GM12873 (cell line): ENCODE data around the gene CXCR5.

Source experiments
- TF ChIP-seq, protein P1 (sequence below): IDR thresholded peaks from 2 replicates; pipeline ENCODE4 v1.5.1; 2012; ENCODE audit warnings: low read depth, mild to moderate bottlenecking, moderate library complexity, low read length, control low read depth; ENCODE audit not compliant: insufficient read depth; ENCODE audit errors: missing control alignments

CXCR5 gene

DNA sequence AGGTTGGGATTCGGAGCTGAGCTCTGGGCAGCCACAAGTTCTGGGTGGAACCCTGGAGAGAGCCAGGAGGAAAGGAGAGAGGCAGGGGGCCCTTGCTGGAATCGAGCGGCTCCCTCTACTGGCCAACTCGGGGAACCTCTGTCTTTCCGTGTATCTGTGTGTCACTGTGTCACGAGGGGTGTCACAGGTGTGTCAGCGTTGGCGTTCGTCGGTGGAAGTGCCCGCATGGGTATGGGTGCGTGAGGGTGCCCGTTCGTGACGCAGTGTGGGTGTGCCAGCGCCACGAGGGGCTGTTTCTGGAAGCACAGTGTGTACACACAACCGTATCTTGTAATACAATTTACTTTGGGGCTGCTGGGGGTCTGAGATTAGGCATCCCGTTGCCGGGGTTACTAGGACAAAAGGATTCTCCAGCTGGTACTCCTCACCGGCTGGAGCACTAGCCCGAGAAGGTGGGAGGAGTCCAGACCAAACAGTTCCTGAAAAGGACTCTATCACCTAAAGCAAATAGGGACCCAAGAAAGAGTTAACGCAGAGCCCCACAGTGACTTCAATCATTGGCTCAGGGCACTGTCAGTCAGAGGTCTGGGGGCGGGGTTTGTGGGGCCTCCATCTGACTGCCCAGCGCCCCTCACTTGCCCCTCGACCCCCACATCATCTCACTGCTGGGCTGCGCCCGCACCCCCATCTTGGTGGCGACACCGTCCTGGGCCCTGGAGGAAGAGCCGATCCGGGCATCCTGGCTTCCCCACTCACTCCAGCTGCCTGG, 44.6 kb downstream of the CXCR5 start:
- TF ChIP-seq, protein P1, sequence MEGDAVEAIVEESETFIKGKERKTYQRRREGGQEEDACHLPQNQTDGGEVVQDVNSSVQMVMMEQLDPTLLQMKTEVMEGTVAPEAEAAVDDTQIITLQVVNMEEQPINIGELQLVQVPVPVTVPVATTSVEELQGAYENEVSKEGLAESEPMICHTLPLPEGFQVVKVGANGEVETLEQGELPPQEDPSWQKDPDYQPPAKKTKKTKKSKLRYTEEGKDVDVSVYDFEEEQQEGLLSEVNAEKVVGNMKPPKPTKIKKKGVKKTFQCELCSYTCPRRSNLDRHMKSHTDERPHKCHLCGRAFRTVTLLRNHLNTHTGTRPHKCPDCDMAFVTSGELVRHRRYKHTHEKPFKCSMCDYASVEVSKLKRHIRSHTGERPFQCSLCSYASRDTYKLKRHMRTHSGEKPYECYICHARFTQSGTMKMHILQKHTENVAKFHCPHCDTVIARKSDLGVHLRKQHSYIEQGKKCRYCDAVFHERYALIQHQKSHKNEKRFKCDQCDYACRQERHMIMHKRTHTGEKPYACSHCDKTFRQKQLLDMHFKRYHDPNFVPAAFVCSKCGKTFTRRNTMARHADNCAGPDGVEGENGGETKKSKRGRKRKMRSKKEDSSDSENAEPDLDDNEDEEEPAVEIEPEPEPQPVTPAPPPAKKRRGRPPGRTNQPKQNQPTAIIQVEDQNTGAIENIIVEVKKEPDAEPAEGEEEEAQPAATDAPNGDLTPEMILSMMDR: peak; percentile 99

DNA sequence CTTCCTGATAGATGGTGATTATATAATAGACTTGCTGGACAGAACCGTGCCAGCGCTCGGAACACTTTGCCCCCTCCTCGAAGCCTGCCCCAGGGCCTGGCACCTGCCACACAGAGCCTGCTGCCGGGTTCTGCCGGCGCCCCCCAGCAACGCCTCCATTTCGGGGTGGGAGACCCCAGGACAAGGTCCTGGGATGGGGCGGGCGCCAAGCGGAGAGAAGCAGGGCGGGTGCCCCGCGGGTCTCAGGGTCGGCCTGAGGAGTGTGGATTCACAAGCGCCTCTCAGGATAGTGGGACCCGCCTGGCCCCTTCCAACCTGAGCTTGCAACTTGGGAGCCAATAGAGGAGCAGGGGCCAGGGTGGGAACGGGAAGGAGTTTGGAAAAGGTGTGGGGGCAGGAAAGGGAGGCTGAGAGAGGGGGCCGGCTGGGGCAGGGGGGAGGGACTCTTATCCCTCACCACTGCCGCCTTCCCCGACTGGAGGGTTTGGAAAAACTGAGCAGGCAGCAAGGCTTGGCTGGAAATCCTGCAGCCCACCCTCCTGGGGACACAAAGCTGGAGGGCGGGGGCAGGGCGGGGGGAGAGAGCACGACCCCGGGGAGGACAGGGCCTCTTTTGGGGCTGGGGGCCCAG, 45.3 kb downstream of the CXCR5 start:
- TF ChIP-seq, protein P1: no peak

DNA sequence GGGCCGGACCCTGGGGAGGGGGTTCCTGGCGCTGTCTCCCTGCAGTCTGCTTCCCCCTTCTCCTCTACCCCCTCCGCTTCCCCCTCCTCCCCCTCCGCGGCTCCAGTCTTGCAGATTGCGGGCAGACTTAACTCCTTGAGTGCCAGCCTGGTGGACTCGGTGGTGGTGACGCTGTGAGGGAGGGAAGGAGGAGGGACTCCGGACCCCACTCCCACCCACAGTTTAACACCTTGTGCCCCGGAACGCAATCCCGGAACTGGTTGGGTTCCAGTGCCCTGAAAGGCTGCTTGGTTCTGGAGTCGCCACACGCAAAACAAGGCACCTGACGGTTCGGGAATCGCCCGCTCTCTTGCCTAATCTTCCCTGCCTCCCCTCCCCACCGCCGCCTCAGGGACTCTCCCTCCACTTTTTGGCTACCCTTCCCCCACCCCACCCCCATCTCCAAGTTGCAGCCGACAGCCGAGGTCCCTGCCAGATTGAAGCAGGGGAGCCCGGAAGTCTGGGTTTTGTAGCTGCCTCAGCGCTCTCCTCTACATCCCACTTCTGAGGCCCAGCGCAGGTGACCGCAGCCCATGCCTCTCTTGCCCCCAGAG, 45.9 kb downstream of the CXCR5 start:
- TF ChIP-seq, protein P1: no peak

DNA sequence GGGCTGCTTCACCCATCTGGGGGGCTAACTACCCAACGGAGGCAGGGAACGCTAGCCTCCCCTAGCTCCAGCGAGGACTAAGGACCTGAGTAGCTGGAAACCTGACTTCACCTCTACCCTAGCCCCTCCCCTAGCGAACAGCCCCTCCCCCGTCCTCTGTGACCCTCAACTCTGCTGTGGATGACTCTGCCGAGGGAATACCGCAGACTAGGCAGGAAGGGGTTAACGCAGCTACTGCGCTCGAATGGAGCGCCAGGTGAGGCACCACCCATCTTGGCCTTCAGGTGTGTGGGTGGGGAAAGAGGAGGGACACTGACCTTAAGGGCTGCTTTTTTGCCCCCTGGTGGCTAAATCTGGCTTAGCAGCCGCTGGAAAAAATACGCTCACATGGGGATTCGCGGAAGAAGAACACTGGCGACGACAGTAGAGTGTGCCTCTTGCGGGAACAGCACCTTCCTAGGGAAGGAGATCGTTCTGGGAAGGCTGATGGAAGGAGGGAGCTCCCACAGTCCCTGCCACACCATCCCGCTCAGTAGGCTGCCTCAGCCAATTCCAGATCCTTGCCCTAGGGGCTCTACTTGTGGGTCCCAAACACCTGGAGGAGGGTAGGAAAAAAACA, 46.5 kb downstream of the CXCR5 start:
- TF ChIP-seq, protein P1: peak; percentile 96

DNA sequence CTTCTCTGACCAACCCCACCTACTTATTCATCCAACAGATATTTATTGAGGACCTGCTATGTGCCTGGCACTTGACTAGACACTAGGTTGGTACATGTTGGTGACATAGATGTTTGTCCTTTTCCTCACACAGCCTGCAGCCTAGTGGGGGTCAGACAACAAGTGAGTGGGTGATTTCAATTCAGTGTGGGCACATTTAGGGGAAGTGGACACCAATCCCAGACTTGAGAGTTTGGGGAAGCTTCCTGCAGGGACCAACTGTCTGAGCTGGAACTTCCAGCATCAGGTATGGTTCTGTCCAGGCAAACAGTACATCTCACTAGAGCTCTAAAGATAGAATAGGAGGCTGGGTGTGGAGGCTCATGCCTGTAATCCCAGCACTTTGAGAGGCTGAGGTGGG, 47.9 kb downstream of the CXCR5 start:
- TF ChIP-seq, protein P1: no peak

DNA sequence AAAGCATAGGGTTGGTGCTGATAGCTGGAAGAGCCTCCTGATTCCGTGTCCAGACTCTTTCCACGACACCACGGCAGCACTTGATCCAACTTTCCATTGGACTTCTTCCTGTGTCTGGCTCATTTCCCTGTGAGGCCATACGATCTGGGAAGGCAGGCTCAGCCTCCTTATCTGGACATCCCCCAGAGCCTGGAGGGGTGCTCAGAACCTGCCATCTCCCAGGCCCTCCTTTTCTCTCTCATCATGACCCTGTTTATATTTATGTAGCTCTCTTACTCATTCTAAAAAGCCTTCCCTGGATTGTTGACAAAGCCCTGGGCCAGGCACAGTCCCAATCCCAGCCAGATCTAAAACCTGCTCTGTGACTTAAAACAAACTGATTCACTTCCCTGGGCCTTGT, 49.8 kb downstream of the CXCR5 start:
- TF ChIP-seq, protein P1: no peak

DNA sequence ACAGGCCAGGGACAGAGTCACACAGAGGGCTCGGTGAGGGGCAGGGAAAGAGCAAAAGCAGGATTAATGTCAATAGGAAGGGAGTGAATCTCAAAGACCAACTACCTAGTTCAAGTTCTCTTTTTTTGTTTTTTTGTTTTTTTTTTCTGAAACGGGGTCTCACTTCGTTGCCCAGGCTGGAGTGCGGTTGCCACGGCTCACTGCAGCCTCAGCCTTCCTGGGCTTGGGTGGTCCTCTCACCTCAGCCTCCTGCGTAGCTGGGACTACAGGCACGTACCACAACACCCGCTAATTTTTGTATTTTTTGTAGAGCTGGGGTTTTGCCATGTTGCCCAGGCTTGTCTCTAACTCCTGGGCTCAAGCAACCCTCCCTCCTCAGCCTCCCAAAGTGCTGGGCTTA, 51.7 kb downstream of the CXCR5 start:
- TF ChIP-seq, protein P1: no peak
